ENCODE results near the gene ZNF691.
"Not testable (repeated sequence)": the region's sequence is repeated elsewhere in the genome, so short reads cannot be mapped to it uniquely, and the experiment has no call there.

DNA sequence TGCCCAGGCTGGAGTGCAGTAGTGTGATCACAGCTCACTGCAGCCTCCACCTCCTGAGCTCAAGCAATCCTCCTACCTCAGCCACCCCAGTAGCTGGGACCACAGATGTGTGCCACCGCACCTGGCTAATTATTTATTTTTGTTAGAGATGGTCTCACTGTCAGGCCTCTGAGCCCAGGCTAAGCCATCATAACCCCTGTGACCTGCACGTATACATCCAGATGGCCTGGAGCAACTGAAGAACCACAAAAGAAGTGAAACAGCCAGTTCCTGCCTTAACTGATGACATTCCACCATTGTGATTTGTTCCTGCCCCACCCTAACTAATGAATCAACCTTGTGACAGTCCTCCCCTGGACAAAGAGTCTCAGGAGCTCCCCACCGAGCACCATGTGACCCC lies 10.1 kb downstream of the ZNF691 start:
- not testable (repeated sequence) for TF ChIP-seq POLR2A (IDR thresholded peaks at IDR 0.05)
- TF ChIP-seq, protein P1, sequence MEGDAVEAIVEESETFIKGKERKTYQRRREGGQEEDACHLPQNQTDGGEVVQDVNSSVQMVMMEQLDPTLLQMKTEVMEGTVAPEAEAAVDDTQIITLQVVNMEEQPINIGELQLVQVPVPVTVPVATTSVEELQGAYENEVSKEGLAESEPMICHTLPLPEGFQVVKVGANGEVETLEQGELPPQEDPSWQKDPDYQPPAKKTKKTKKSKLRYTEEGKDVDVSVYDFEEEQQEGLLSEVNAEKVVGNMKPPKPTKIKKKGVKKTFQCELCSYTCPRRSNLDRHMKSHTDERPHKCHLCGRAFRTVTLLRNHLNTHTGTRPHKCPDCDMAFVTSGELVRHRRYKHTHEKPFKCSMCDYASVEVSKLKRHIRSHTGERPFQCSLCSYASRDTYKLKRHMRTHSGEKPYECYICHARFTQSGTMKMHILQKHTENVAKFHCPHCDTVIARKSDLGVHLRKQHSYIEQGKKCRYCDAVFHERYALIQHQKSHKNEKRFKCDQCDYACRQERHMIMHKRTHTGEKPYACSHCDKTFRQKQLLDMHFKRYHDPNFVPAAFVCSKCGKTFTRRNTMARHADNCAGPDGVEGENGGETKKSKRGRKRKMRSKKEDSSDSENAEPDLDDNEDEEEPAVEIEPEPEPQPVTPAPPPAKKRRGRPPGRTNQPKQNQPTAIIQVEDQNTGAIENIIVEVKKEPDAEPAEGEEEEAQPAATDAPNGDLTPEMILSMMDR (IDR thresholded peaks at IDR 0.05) = not testable (repeated sequence)

Data from testis (tissue), 2 donors.